H9 (cell line): Measurements from ENCODE around the gene MAPK8IP3. TPM values are rescaled to one million over a fixed set of nuclear protein-coding genes. Genes with fewer than 3 reads are reported as not detected.

Experiments used
- DNase-seq: peaks from one replicate; pipeline ENCODE4 v3.0.0-alpha.2; 2017
- H2AFZ ChIP-seq: one replicate; pipeline ENCODE4 v1.6.1; 2013; ENCODE audit warnings: mild to moderate bottlenecking, low read length, control low read depth, moderate library complexity
- H2AK5ac ChIP-seq: 2 replicates; pipeline ENCODE4 v1.6.1; 2013; ENCODE audit warnings: low read length, control low read depth, mixed read lengths; ENCODE audit not compliant: insufficient read length
- H2BK120ac ChIP-seq: one replicate; pipeline ENCODE4 v1.6.1; 2013; ENCODE audit warnings: low read depth, mild to moderate bottlenecking, low read length, control low read depth, inconsistent platforms; ENCODE audit not compliant: poor library complexity, severe bottlenecking
- H2BK12ac ChIP-seq: 2 replicates; pipeline ENCODE4 v1.6.1; 2013; ENCODE audit warnings: low read length, control low read depth, mixed read lengths, low read depth; ENCODE audit not compliant: insufficient read length
- H2BK15ac ChIP-seq: 2 replicates; pipeline ENCODE4 v1.6.1; 2013; ENCODE audit warnings: low read depth, low read length, control low read depth
- H2BK20ac ChIP-seq: one replicate; pipeline ENCODE4 v1.6.1; 2013; ENCODE audit warnings: low read depth, mild to moderate bottlenecking, low read length, control low read depth, inconsistent platforms; ENCODE audit not compliant: poor library complexity, severe bottlenecking
- H2BK5ac ChIP-seq: 2 replicates; pipeline ENCODE4 v1.6.1; 2013; ENCODE audit warnings: low read length, control low read depth, mixed read lengths; ENCODE audit not compliant: insufficient read length
- H3K14ac ChIP-seq: 2 replicates; pipeline ENCODE4 v1.6.1; 2013; ENCODE audit warnings: low read length, control low read depth; ENCODE audit not compliant: insufficient read depth
- H3K18ac ChIP-seq: 2 replicates; pipeline ENCODE4 v1.6.1; 2013; ENCODE audit warnings: low read depth, mild to moderate bottlenecking, mixed read lengths, low read length, control low read depth; ENCODE audit not compliant: insufficient read length
- H3K23ac ChIP-seq: 2 replicates; pipeline ENCODE4 v1.6.1; 2013; ENCODE audit warnings: low read length, control low read depth, mixed read lengths, low read depth; ENCODE audit not compliant: insufficient read length
- H3K23me2 ChIP-seq: 2 replicates; pipeline ENCODE4 v1.6.1; 2013; ENCODE audit warnings: low read depth, mild to moderate bottlenecking, mixed read lengths, low read length, control low read depth; ENCODE audit not compliant: insufficient read length, poor library complexity, severe bottlenecking
- H3K27ac ChIP-seq: 2 replicates; pipeline ENCODE4 v1.5.1; 2013; ENCODE audit warnings: low read length, control low read depth, mixed read lengths, low read depth; ENCODE audit not compliant: insufficient read length
- H3K27me3 ChIP-seq: 2 replicates; pipeline ENCODE4 v1.6.1; 2013; ENCODE audit warnings: low read length, control low read depth, inconsistent platforms; ENCODE audit not compliant: insufficient read depth
- H3K4ac ChIP-seq: 2 replicates; pipeline ENCODE4 v1.6.1; 2013; ENCODE audit warnings: low read depth, mild to moderate bottlenecking, control low read depth, inconsistent platforms, low read length, moderate library complexity
- H3K4me1 ChIP-seq: 2 replicates; pipeline ENCODE4 v1.6.1; 2013; ENCODE audit warnings: low read length, control low read depth, inconsistent platforms; ENCODE audit not compliant: insufficient read depth
- H3K4me2 ChIP-seq: 2 replicates; pipeline ENCODE4 v1.6.1; 2013; ENCODE audit warnings: low read length, control low read depth, mixed read lengths; ENCODE audit not compliant: insufficient read length, insufficient read depth
- H3K56ac ChIP-seq: 2 replicates; pipeline ENCODE4 v1.6.1; 2013; ENCODE audit warnings: low read depth, mild to moderate bottlenecking, mixed read lengths, low read length, control low read depth; ENCODE audit not compliant: insufficient read length
- H3K79me1 ChIP-seq: 2 replicates; pipeline ENCODE4 v1.6.1; 2013; ENCODE audit warnings: low read depth, mild to moderate bottlenecking, moderate library complexity, low read length, control low read depth, inconsistent platforms; ENCODE audit not compliant: insufficient read depth, poor library complexity, severe bottlenecking
- H3K79me2 ChIP-seq: 2 replicates; pipeline ENCODE4 v1.6.1; 2013; ENCODE audit warnings: low read length, control low read depth, inconsistent platforms; ENCODE audit not compliant: insufficient read depth
- H3K9ac ChIP-seq: 2 replicates; pipeline ENCODE4 v1.6.1; 2013; ENCODE audit warnings: low read length, control low read depth, mixed read lengths; ENCODE audit not compliant: insufficient read length; ENCODE audit errors: extremely low read depth
- H3K9me3 ChIP-seq: one replicate; pipeline ENCODE4 v1.6.1; 2013; ENCODE audit warnings: low read depth, low read length, inconsistent platforms; ENCODE audit not compliant: control insufficient read depth
- H3T11ph ChIP-seq: one replicate; pipeline ENCODE4 v1.6.1; 2013; ENCODE audit warnings: mild to moderate bottlenecking, low read length, control low read depth, inconsistent platforms
- H4K20me1 ChIP-seq: one replicate; pipeline ENCODE4 v1.6.1; 2013; ENCODE audit not compliant: control insufficient read depth, insufficient read length, insufficient read depth
- H4K5ac ChIP-seq: 2 replicates; pipeline ENCODE4 v1.6.1; 2013; ENCODE audit warnings: low read depth, mild to moderate bottlenecking, mixed read lengths, low read length, control low read depth; ENCODE audit not compliant: insufficient read length
- H4K8ac ChIP-seq: replicated peaks from 2 replicates; pipeline ENCODE4 v1.6.1; 2013; ENCODE audit warnings: low read length, control low read depth, mixed read lengths, low read depth; ENCODE audit not compliant: insufficient read length
- H4K91ac ChIP-seq: 2 replicates; pipeline ENCODE4 v1.6.1; 2013; ENCODE audit warnings: low read depth, mild to moderate bottlenecking, moderate library complexity, mixed read lengths, low read length, control low read depth; ENCODE audit not compliant: insufficient read length
- H3K27ac Mint-ChIP-seq, 3 experiments: 2 replicates in 2 of 3; 3 replicates in 1 of 3; pipeline ENCODE4 v1.8.0; 2020 to 2021; ENCODE audit warnings: mixed read lengths in 3 of 3, mild to moderate bottlenecking in 1 of 3, moderate library complexity in 1 of 3
- H3K27me3 Mint-ChIP-seq: 2 replicates; pipeline ENCODE4 v1.8.0; 2021; ENCODE audit warnings: low read depth, mild to moderate bottlenecking, moderate library complexity, mixed read lengths
- H3K36me3 Mint-ChIP-seq, 3 experiments: 2 replicates in 2 of 3; 3 replicates in 1 of 3; pipeline ENCODE4 v1.8.0; 2020 to 2021; ENCODE audit warnings: low read depth in 3 of 3, mixed read lengths in 3 of 3; ENCODE audit not compliant: insufficient read depth in 1 of 3
- H3K4me1 Mint-ChIP-seq, 2 experiments: 2 replicates each; pipeline ENCODE4 v1.8.0; 2020; ENCODE audit warnings: mixed read lengths in 2 of 2
- H3K4me3 Mint-ChIP-seq, 2 experiments: 2 replicates in 1 of 2; 3 replicates in 1 of 2; pipeline ENCODE4 v1.8.0; 2020 to 2021; ENCODE audit warnings: mild to moderate bottlenecking in 2 of 2, mixed read lengths in 2 of 2, moderate library complexity in 1 of 2
- H3K9me3 Mint-ChIP-seq, 2 experiments: 2 replicates in 1 of 2; 3 replicates in 1 of 2; pipeline ENCODE4 v1.8.0; 2020; ENCODE audit warnings: mild to moderate bottlenecking in 2 of 2, mixed read lengths in 2 of 2, moderate library complexity in 1 of 2
- WGBS: extraction: QIAGEN DNeasy Blood & Tissue Kit; methylation state at CpG from one replicate; pipeline ENCODE4 v1.1.7; 2013; ENCODE audit warnings: missing lambda C conversion rate, low lambda C conversion rate, mixed read lengths; ENCODE audit not compliant: insufficient read length; ENCODE audit errors: extremely low coverage; 5-methylcytosine and 5-hydroxymethylcytosine counted together
- long read RNA-seq: library from polyadenylated mRNA; unstranded; transcript quantifications from one replicate; pipeline ENCODE4 v2.0.0, GENCODE V29; 2020
- total RNA-seq: library from RNA; stranded (reverse); gene quantifications from 2 replicates; pipeline ENCODE4 v1.2.1, GENCODE V29; 2021
- TF ChIP-seq, protein P1 (sequence below): fragments of 200-600 bp; sonication (generic); conservative IDR thresholded peaks from 3 replicates; pipeline ENCODE4 v1.8.0; 2021; ENCODE audit warnings: antibody characterized with exemption, mild to moderate bottlenecking

The MAPK8IP3 gene, protein sequence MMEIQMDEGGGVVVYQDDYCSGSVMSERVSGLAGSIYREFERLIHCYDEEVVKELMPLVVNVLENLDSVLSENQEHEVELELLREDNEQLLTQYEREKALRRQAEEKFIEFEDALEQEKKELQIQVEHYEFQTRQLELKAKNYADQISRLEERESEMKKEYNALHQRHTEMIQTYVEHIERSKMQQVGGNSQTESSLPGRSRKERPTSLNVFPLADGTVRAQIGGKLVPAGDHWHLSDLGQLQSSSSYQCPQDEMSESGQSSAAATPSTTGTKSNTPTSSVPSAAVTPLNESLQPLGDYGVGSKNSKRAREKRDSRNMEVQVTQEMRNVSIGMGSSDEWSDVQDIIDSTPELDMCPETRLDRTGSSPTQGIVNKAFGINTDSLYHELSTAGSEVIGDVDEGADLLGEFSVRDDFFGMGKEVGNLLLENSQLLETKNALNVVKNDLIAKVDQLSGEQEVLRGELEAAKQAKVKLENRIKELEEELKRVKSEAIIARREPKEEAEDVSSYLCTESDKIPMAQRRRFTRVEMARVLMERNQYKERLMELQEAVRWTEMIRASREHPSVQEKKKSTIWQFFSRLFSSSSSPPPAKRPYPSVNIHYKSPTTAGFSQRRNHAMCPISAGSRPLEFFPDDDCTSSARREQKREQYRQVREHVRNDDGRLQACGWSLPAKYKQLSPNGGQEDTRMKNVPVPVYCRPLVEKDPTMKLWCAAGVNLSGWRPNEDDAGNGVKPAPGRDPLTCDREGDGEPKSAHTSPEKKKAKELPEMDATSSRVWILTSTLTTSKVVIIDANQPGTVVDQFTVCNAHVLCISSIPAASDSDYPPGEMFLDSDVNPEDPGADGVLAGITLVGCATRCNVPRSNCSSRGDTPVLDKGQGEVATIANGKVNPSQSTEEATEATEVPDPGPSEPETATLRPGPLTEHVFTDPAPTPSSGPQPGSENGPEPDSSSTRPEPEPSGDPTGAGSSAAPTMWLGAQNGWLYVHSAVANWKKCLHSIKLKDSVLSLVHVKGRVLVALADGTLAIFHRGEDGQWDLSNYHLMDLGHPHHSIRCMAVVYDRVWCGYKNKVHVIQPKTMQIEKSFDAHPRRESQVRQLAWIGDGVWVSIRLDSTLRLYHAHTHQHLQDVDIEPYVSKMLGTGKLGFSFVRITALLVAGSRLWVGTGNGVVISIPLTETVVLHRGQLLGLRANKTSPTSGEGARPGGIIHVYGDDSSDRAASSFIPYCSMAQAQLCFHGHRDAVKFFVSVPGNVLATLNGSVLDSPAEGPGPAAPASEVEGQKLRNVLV (N-terminal part only)
- total RNA-seq, result 49.4 and 51.3 TPM in 2 replicates
- long read RNA-seq, partial matches to known transcripts, result 7 of 13 reads
- long read RNA-seq, other reads (novel, unspliced or antisense), result 6 of 13 reads

DNA sequence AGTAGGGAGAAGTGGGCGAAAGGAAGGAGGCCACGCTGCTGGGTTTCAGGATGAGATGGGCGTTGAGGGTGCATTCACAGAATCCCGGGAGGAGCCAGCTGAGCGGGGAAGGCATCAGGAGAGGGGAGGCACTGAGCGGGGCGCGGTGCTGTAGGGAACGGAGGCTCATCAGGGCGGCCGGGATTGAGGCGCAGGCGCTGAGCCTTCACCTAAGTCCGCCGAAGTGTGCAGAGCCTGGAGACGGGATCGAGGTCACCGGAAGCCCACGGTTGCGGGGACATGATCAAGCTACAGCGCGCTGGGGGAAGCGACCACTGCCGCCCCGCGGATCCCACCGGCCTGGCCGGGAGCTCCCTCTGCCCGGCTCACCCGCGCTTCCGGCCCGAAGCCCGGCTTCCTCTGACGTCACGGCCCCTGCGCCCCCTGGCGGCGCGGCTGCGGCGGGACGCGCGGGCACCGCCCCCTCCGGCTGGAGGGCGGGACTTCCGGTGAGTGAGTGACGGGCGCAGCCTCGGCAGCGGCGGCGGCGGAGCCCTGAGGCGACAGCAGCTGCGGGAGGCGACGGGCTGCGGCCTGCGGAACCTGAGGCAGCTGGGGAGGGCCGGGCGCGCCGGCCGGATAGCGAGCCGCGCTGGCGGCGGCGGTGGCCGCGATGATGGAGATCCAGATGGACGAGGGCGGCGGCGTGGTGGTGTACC is at the start of gene MAPK8IP3:
Gene MAPK8IP3, plus strand, starts transcription at position 508 of the 698 bp plus-strand sequence. Its CDS starts 145 bp downstream, at position 653.
- H3K9me3 ChIP-seq, result no peaks in the 10 kb centered on the region
- H3K79me2 ChIP-seq, result no peaks in the 10 kb centered on the region; the same call in none of the 2 replicates
- TF ChIP-seq, protein P1, sequence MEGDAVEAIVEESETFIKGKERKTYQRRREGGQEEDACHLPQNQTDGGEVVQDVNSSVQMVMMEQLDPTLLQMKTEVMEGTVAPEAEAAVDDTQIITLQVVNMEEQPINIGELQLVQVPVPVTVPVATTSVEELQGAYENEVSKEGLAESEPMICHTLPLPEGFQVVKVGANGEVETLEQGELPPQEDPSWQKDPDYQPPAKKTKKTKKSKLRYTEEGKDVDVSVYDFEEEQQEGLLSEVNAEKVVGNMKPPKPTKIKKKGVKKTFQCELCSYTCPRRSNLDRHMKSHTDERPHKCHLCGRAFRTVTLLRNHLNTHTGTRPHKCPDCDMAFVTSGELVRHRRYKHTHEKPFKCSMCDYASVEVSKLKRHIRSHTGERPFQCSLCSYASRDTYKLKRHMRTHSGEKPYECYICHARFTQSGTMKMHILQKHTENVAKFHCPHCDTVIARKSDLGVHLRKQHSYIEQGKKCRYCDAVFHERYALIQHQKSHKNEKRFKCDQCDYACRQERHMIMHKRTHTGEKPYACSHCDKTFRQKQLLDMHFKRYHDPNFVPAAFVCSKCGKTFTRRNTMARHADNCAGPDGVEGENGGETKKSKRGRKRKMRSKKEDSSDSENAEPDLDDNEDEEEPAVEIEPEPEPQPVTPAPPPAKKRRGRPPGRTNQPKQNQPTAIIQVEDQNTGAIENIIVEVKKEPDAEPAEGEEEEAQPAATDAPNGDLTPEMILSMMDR, result peak; percentile 95
- H3T11ph ChIP-seq, result no peak within 1 kb of the TSS
- no peak within 1 kb of the TSS for H2BK120ac ChIP-seq
- peak within 1 kb of the TSS; percentile 94 for H3K18ac ChIP-seq
- H3K4ac ChIP-seq, result no peak within 1 kb of the TSS
- Mint-ChIP-seq H3K9me3 (peaks cover 0 to 3% of the 10 kb centered on the region in 2 experiments; a peak in 1 of 5 replicates), H3K36me3 (peaks cover 13 to 26% (median 19%) of the 10 kb centered on the region in 3 experiments), H3K27me3 (peaks cover 6% of the 10 kb centered on the region; the same call in 1 of the 2 replicates), H3K4me3 (peak within 1 kb of the TSS; percentile 93 to 98), H3K4me1 (peaks cover 19 to 26% of the 10 kb centered on the region in 2 experiments), H3K27ac (peak within 1 kb of the TSS; percentile 98 to 100 (median 99))
- H2BK15ac ChIP-seq, result no peak within 1 kb of the TSS
- peak within 1 kb of the TSS; percentile 2 for H3K27ac ChIP-seq
- peak within 1 kb of the TSS; percentile 82 for H3K14ac ChIP-seq
- H2BK5ac ChIP-seq, result peak within 1 kb of the TSS; percentile 74
- H3K9ac ChIP-seq, result peak within 1 kb of the TSS; percentile 77
- H4K8ac ChIP-seq, result no peak within 1 kb of the TSS
- H2BK20ac ChIP-seq, result no peak within 1 kb of the TSS
- H4K5ac ChIP-seq, result no peak within 1 kb of the TSS
- H2AFZ ChIP-seq, result no peak within 1 kb of the TSS
- no peaks in the 10 kb centered on the region for H4K20me1 ChIP-seq
- H3K23me2 ChIP-seq, result peaks cover 7% of the 10 kb centered on the region
- H2AK5ac ChIP-seq, result no peak within 1 kb of the TSS
- no peak within 1 kb of the TSS for H3K23ac ChIP-seq
- no CpG with 5 or more reads among the region's 79 CpGs for WGBS
- H2BK12ac ChIP-seq, result no peak within 1 kb of the TSS
- no peaks in the 10 kb centered on the region for H3K27me3 ChIP-seq
- peak; percentile 92 for DNase-seq
- peak within 1 kb of the TSS; percentile 65 for H3K4me2 ChIP-seq
- H3K56ac ChIP-seq, result no peak within 1 kb of the TSS
- H3K79me1 ChIP-seq, result peaks cover 5% of the 10 kb centered on the region
- no peak within 1 kb of the TSS for H4K91ac ChIP-seq
- H3K4me1 ChIP-seq, result peaks cover 3% of the 10 kb centered on the region
